HEK293 (cell line): ENCODE data around the gene PREB.

Experiments used
- CTCF ChIA-PET: fragments of 350-600 bp; formaldehyde crosslinking; extraction: SDS; loops from one replicate; lab custom pipeline; 2021; ENCODE audit warnings: antibody characterized with exemption; lab: Yijun Ruan, JAX
- POLR2A ChIA-PET: fragments of 300-600 bp; formaldehyde crosslinking; extraction: SDS; loops from one replicate; lab custom pipeline; 2020; ENCODE audit warnings: antibody characterized with exemption, inconsistent platforms; lab: Yijun Ruan, JAX
- H3K27ac ChIP-seq: fragments of 200-500 bp; sonication (Bioruptor generic); 2 replicates; pipeline ENCODE4 v1.5.1; 2014; ENCODE audit warnings: low read depth, low read length, control low read depth, inconsistent platforms; ENCODE audit errors: extremely low read depth
- H3K36me3 ChIP-seq, 2 experiments: fragments of 200-500 bp in 1 of 2; sonication (Bioruptor generic) in 1 of 2; 1 replicate in 1 of 2; 2 replicates in 1 of 2; pipeline ENCODE4 v1.5.1; 2014 to 2017; ENCODE audit warnings: inconsistent platforms in 2 of 2, low read length in 2 of 2; ENCODE audit not compliant: control insufficient read depth in 2 of 2, insufficient read depth in 1 of 2
- H3K4me1 ChIP-seq: fragments of 200-500 bp; sonication (Bioruptor generic); 2 replicates; pipeline ENCODE4 v1.5.1; 2014; ENCODE audit warnings: mild to moderate bottlenecking, low read length, inconsistent platforms; ENCODE audit not compliant: control insufficient read depth, insufficient read depth
- H3K4me3 ChIP-seq: 2 replicates; pipeline ENCODE4 v1.5.1; 2011; ENCODE audit warnings: low read depth, mild to moderate bottlenecking, control low read depth, low read length, moderate library complexity
- H3K9me3 ChIP-seq: fragments of 200-500 bp; sonication (Bioruptor generic); 2 replicates; pipeline ENCODE4 v1.5.1; 2014; ENCODE audit warnings: low read depth, low read length, inconsistent platforms; ENCODE audit not compliant: control insufficient read depth, insufficient read depth
- MYNN ChIP-seq: fragments of 450-650 bp; formaldehyde crosslinking; IDR thresholded peaks from 2 replicates; pipeline ENCODE4 v1.5.1; 2016; ENCODE audit warnings: missing biosample characterization, missing genetic modification characterization, borderline replicate concordance
- SP2 ChIP-seq: fragments of 450-650 bp; formaldehyde crosslinking; IDR thresholded peaks from 2 replicates; pipeline ENCODE4 v1.5.1; 2016; ENCODE audit warnings: missing biosample characterization, missing genetic modification characterization
- TRIM28 ChIP-seq: IDR thresholded peaks from 2 replicates; pipeline ENCODE4 v1.6.1; 2011; ENCODE audit warnings: low read length, control low read depth, borderline replicate concordance
- ZFP69B ChIP-seq: fragments of 450-650 bp; formaldehyde crosslinking; IDR thresholded peaks from 2 replicates; pipeline ENCODE4 v1.5.1; 2016; ENCODE audit warnings: missing biosample characterization, missing genetic modification characterization
- ZNF146 ChIP-seq: fragments of 450-650 bp; formaldehyde crosslinking; IDR thresholded peaks from 2 replicates; pipeline ENCODE4 v1.5.1; 2016; ENCODE audit warnings: missing biosample characterization, missing genetic modification characterization
- ZNF211 ChIP-seq: fragments of 450-650 bp; formaldehyde crosslinking; IDR thresholded peaks from 2 replicates; pipeline ENCODE4 v1.5.1; 2016; ENCODE audit warnings: low read depth, missing biosample characterization, missing genetic modification characterization
- ZNF433 ChIP-seq: fragments of 450-650 bp; formaldehyde crosslinking; IDR thresholded peaks from 2 replicates; pipeline ENCODE4 v1.5.1; 2016; ENCODE audit warnings: missing biosample characterization, missing genetic modification characterization, low read depth
- ZNF654 ChIP-seq: fragments of 450-650 bp; formaldehyde crosslinking; IDR thresholded peaks from 2 replicates; pipeline ENCODE4 v1.5.1; 2016; ENCODE audit warnings: low read depth, missing biosample characterization, missing genetic modification characterization
- ZNF660 ChIP-seq: fragments of 450-650 bp; IDR thresholded peaks from 2 replicates; pipeline ENCODE4 v1.5.1; 2018; ENCODE audit warnings: missing biosample characterization, mild to moderate bottlenecking, missing genetic modification characterization
- ZNF707 ChIP-seq: fragments of 450-650 bp; formaldehyde crosslinking; IDR thresholded peaks from 2 replicates; pipeline ENCODE4 v1.5.1; 2016; ENCODE audit warnings: missing biosample characterization, missing genetic modification characterization
- ZNF837 ChIP-seq: fragments of 450-650 bp; formaldehyde crosslinking; IDR thresholded peaks from 2 replicates; pipeline ENCODE4 v1.5.1; 2016; ENCODE audit warnings: missing biosample characterization, missing genetic modification characterization
- ZXDB ChIP-seq: fragments of 450-650 bp; formaldehyde crosslinking; IDR thresholded peaks from 2 replicates; pipeline ENCODE4 v1.5.1; 2016; ENCODE audit warnings: missing biosample characterization, missing genetic modification characterization
- TF ChIP-seq, protein P1 (sequence below): fragments of 450-650 bp; formaldehyde crosslinking; conservative IDR thresholded peaks from 2 replicates; pipeline ENCODE4 v1.5.1; 2016; ENCODE audit warnings: low read depth, missing biosample characterization, missing genetic modification characterization
- TF ChIP-seq, protein P2 (sequence below): fragments of 450-650 bp; formaldehyde crosslinking; IDR thresholded peaks from 2 replicates; pipeline ENCODE4 v1.5.1; 2016; ENCODE audit warnings: missing biosample characterization, missing genetic modification characterization, borderline replicate concordance
- TF ChIP-seq, protein P3 (sequence below): fragments of 450-650 bp; formaldehyde crosslinking; IDR thresholded peaks from 2 replicates; pipeline ENCODE4 v1.5.1; 2016; ENCODE audit warnings: missing biosample characterization, missing genetic modification characterization

The PREB gene

DNA sequence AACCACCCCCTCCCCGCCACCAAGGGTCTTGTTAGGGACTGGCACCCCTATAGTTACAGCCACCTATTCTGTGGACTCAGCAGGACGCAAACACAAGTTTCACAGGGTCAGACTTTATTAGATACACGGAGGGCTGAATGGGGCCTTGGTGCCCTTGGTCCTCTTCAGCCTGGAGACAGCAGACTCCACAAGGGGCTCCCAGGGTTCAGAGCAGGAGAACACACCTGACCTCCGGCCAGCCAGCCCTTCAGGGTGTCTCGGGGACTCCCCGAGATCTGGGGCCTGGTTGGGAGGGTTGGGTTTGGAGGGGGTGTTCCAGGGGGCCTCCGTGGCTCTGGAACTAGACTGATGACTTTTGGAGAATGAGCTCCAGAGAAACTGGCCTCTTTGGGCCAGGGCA is 2.3 kb upstream of the PREB start (continued):
- TF ChIP-seq, protein P1, sequence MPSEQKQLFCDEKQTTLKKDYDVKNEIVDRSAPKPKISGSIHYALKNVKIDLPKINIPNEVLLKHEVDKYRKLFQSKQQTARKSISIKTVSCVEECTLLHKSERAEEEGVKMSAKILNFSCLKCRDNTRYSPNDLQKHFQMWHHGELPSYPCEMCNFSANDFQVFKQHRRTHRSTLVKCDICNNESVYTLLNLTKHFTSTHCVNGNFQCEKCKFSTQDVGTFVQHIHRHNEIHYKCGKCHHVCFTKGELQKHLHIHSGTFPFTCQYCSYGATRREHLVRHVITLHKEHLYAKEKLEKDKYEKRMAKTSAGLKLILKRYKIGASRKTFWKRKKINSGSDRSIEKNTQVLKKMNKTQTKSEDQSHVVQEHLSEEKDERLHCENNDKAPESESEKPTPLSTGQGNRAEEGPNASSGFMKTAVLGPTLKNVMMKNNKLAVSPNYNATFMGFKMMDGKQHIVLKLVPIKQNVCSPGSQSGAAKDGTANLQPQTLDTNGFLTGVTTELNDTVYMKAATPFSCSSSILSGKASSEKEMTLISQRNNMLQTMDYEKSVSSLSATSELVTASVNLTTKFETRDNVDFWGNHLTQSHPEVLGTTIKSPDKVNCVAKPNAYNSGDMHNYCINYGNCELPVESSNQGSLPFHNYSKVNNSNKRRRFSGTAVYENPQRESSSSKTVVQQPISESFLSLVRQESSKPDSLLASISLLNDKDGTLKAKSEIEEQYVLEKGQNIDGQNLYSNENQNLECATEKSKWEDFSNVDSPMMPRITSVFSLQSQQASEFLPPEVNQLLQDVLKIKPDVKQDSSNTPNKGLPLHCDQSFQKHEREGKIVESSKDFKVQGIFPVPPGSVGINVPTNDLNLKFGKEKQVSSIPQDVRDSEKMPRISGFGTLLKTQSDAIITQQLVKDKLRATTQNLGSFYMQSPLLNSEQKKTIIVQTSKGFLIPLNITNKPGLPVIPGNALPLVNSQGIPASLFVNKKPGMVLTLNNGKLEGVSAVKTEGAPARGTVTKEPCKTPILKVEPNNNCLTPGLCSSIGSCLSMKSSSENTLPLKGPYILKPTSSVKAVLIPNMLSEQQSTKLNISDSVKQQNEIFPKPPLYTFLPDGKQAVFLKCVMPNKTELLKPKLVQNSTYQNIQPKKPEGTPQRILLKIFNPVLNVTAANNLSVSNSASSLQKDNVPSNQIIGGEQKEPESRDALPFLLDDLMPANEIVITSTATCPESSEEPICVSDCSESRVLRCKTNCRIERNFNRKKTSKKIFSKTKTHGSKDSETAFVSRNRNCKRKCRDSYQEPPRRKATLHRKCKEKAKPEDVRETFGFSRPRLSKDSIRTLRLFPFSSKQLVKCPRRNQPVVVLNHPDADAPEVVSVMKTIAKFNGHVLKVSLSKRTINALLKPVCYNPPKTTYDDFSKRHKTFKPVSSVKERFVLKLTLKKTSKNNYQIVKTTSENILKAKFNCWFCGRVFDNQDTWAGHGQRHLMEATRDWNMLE = no peak
- TF ChIP-seq MYNN (tag by site-specific recombination) (no peak), TRIM28 (no peak), ZNF211 (tag by site-specific recombination) (no peak), ZNF707 (tag by site-specific recombination) (no peak), ZNF433 (tag by site-specific recombination) (no peak), ZNF660 (no peak), ZNF837 (tag by site-specific recombination) (no peak)
- TF ChIP-seq, protein P2, sequence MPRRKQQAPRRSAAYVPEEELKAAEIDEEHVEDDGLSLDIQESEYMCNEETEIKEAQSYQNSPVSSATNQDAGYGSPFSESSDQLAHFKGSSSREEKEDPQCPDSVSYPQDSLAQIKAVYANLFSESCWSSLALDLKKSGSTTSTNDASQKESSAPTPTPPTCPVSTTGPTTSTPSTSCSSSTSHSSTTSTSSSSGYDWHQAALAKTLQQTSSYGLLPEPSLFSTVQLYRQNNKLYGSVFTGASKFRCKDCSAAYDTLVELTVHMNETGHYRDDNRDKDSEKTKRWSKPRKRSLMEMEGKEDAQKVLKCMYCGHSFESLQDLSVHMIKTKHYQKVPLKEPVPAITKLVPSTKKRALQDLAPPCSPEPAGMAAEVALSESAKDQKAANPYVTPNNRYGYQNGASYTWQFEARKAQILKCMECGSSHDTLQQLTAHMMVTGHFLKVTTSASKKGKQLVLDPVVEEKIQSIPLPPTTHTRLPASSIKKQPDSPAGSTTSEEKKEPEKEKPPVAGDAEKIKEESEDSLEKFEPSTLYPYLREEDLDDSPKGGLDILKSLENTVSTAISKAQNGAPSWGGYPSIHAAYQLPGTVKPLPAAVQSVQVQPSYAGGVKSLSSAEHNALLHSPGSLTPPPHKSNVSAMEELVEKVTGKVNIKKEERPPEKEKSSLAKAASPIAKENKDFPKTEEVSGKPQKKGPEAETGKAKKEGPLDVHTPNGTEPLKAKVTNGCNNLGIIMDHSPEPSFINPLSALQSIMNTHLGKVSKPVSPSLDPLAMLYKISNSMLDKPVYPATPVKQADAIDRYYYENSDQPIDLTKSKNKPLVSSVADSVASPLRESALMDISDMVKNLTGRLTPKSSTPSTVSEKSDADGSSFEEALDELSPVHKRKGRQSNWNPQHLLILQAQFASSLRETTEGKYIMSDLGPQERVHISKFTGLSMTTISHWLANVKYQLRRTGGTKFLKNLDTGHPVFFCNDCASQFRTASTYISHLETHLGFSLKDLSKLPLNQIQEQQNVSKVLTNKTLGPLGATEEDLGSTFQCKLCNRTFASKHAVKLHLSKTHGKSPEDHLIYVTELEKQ = no peak

DNA sequence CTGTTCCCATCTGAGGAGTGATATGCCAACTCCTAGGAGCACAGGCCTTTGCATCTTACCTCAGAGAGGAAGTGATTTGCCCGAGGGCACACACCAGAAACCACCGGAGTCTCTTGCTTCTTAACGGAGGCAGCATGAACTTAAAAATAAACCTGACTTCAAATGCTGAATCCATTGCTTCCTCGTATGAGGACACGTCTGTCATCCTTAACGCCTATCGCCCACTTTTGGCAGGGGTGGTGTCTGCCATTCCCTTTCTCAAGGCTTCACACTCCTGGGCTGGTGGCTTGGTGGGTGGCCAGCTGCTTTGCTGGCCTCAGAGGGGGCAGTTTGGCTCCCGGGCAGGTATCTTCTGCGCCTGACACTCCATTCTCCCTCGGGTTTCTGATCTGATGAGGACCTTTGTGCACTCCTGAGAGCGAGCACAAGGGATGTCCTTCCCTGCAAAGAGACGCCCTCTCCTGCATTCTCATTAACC is 1.1 kb upstream of the PREB start:
- Histone ChIP-seq H3K27ac (no peak overlapping the region), H3K36me3 (peaks cover 4 to 26% of the 10 kb centered on the region in 2 experiments; a peak in 2 of 3 replicates)

More for the DNA sequence above, 1.1 kb upstream of the PREB start:
- CTCF ChIA-PET = interaction anchor here (1.5 to 3.5 kb wide), 2 partner anchors 13 to 41 kb away, joined by 3 to 17 read pairs; partner anchors contain the start of gene ABHD1
- POLR2A ChIA-PET = interaction anchor here (0.7 to 1.4 kb wide), 2 partner anchors 77 to 243 kb away, joined by 4 to 6 read pairs; partner anchors contain the start of genes ATRAID and SLC5A6
- Histone ChIP-seq H3K9me3 (no peaks in the 10 kb centered on the region), H3K4me3 (no peak overlapping the region), H3K4me1 (no peaks in the 10 kb centered on the region)
- no peak for TF ChIP-seq ZNF654 (tag by site-specific recombination)
- TF ChIP-seq ZFP69B (tag by site-specific recombination) = no peak
- no peak for TF ChIP-seq ZNF146 (tag by site-specific recombination)
- TF ChIP-seq, protein P3, sequence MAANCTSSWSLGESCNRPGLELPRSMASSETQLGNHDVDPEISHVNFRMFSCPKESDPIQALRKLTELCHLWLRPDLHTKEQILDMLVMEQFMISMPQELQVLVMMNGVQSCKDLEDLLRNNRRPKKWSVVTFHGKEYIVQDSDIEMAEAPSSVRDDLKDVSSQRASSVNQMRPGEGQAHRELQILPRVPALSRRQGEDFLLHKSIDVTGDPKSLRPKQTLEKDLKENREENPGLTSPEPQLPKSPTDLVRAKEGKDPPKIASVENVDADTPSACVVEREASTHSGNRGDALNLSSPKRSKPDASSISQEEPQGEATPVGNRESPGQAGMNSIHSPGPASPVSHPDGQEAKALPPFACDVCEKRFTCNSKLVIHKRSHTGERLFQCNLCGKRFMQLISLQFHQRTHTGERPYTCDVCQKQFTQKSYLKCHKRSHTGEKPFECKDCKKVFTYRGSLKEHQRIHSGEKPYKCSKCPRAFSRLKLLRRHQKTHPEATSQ = no peak
- no peak for TF ChIP-seq SP2 (tag by site-specific recombination)
- no peak for TF ChIP-seq ZXDB (tag by site-specific recombination)
- TF ChIP-seq, all 188 proteins: peak for 0
